Erythroblast (primary cell): ENCODE results near the gene TENT4B.

Experiments used
- GATA1 ChIP-seq: IDR thresholded peaks from 2 replicates; pipeline ENCODE4 v1.6.1; 2011; ENCODE audit warnings: low read depth, mild to moderate bottlenecking, control low read depth, low read length, moderate library complexity
- POLR2A ChIP-seq: IDR thresholded peaks from 2 replicates; pipeline ENCODE4 v1.6.1; 2011; ENCODE audit warnings: mild to moderate bottlenecking, low read length

DNA sequence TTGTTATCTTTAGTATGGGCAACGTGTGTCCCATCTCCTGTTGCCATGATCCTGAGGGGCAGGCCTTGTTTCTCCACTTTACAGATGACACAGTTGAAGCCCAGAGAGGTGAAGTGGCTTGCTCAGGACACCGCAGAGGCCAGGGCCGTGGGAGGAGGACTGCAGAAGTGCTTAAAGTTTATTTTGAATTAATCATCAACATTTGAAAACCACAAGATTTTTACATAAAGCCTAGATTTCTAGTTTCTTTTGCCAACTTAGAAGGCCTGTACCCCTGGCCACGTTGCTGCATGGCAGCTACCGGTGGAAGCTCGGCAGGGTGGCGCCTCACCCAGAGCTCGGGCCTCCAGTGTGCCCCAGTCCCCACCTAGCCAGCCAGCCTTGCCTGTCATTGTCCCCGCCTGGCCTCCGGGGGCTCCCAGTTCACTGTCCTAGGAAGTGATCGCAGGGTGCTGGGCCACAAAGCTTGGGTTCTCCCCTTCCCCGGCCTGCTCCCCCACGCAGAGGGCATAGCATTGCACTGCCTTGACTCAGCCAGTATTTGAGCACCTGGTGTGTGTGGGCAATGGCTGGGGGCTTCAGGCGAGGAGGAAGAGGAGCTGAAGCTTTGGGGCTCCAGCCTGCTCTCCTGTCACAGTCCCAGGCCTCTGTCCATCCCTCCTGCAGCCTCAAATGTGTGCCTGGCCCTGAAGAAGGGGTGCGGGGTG lies 98.4 kb downstream of the TENT4B start:
- TF ChIP-seq POLR2A: no peak
- TF ChIP-seq GATA1: no peak
